Left lobe of liver (tissue), 2 donors: ENCODE data around the gene FOXI1. TPM values are rescaled to one million over a fixed set of nuclear protein-coding genes. Genes with fewer than 3 reads are reported as not detected.
"Not testable (repeated sequence)": the region's sequence is repeated elsewhere in the genome, so short reads cannot be mapped to it uniquely, and the experiment has no call there.

Experiments
- ATAC-seq: fragments of 200-7000 bp; cut with Tn5 transposase; one replicate; pipeline ENCODE4 v1.9.1; 2020; ENCODE audit warnings: mild to moderate bottlenecking, moderate library complexity
- DNase-seq: peaks from one replicate; pipeline ENCODE4 v3.0.0-alpha.2; 2020; ENCODE audit warnings: low spot score
- total RNA-seq: library from RNA; stranded (reverse); gene quantifications from one replicate; pipeline ENCODE4 v1.2.1, GENCODE V29; 2021
- donor health status: DM: no; HTN: no; CAD: no; lungs with moderate emphysema.
- donor health status: DM: no; HTN: yes; CAD: no.

FOXI1 gene
- total RNA-seq, 1 donor from 2014 or later: not detected

- no peak for ATAC-seq
- no peak for DNase-seq
Observed at GRCh38 chr5:170121321-170121720, 15.6 kb downstream of the FOXI1 start.

- no peak for ATAC-seq
- DNase-seq: no peak
Observed at GRCh38 chr5:170126061-170126460, 20.4 kb downstream of the FOXI1 start.

DNA sequence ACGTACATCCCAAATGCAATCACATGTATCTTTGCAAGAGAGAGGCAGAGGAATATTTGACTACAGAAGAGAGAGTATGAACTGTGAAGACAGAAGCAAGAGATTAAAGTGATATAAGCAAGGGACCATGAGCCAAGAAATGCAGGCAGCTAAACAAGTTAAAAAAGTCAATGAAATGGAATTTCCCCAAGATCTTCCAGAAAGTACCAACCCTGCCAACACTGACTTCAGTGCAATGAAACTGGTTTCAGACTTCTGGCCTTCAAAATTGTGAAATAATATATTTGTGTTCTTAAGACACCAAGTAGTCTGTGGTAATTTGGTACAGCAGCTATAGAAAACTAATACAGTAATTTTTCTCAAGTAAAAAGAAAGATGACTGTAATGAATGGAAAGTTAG lies 20.9 kb downstream of the FOXI1 start:
- ATAC-seq (no peak), DNase-seq (no peak)

DNA sequence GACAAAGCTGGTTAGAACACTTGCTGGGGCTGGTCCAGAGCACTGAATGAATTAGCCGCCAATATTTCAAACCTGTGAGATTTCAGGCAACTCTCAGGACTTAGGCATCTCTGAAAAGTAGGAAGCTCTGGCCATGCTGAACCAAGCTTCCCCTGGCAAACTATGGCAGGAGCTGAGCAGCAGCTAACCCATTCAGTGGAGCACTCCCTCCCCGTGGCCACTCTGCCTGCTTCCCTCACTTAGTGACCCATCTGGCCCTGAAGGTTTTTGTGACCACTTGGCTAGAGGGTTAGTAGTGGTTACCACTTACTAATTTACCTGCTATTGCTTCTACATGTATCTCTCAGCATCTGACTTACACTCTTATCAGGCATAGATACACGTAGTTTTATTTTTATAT lies 25.5 kb downstream of the FOXI1 start:
- no peak for ATAC-seq
- DNase-seq: no peak

- DNase-seq (no peak), ATAC-seq (no peak)
Observed at GRCh38 chr5:170132269-170132975, 26.7 kb downstream of the FOXI1 start.

GRCh38 chr5:170132976-170133448 lies 27.3 kb downstream of the FOXI1 start:
- DNase-seq (no peak), ATAC-seq (no peak)

GRCh38 chr5:170135796-170136490 lies 30.2 kb downstream of the FOXI1 start:
- no peak for ATAC-seq
- no peak for DNase-seq

- DNase-seq (no peak), ATAC-seq (no peak)
Observed at GRCh38 chr5:170136506-170136905, 30.8 kb downstream of the FOXI1 start.

DNA sequence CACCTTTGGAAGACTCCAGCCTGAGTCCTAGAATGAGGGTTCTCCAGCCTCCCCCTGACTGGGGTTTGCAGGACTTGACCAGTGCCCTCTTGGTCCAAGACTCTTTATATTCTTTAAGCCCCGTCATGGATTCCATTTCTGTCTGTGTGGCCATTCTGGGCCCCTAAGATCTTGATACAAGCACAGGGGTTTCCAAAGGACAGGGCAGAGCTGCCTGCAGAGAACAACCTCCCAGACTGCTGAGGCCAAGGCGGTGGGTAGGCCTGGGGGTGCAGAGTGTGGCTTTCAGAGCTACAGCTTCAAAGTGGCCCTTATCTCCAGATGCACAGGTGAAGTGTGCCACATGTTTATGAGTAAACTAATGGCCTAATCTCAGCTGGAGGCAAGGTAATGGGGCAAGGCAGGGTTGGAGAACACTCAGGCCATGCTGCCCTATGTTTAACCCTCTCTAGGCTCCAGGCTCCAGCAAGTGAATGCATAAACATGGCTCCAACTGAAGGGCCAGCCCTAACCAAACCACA lies 32.1 kb downstream of the FOXI1 start:
- ATAC-seq (no peak), DNase-seq (no peak)

DNA sequence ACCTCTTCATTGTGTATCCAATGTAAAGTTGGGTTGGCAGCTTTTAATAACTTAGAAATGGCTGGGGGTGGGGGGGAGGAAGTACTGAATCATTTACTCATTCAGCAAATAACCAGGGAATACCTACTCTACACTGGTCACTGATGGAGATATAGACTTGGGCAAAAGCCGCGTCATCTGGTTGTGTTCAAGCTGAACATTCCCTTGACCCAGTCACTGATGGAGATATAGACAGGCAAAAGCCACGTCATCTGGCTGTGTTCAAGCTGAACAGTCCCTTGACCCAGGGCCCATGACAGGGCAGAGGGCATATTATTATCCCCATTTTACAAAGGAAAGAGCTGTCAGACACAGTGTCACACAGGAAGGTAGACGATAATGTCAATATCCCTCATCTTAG lies 32.6 kb downstream of the FOXI1 start:
- no peak for DNase-seq
- ATAC-seq: no peak

DNA sequence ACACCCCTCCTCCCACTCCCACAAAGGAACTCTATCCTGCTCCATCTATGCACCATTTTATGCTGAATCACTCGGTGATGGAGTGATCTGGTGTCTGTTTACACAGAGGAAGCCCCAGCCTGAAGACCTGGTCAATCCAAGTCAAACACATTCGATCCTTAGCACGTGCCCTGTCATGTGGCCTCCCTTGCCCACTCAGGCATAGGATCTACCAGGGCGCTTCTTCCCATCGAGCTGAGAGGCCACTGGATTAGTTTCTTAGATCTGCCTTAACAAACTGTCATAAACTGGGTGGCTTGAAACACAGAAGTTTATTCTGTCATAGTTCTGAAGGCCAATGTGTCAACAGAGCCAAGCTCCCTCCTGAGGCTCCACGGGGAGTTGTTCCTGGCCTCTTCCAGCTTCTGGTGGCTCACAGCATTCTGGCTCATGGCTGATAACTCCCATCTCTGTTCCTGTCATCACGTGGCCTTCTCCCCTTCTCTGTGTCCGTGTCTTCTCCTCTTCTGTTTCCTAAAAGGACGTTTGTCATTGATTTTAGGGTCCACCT lies 34.2 kb downstream of the FOXI1 start:
- no peak for DNase-seq
- ATAC-seq: no peak

DNA sequence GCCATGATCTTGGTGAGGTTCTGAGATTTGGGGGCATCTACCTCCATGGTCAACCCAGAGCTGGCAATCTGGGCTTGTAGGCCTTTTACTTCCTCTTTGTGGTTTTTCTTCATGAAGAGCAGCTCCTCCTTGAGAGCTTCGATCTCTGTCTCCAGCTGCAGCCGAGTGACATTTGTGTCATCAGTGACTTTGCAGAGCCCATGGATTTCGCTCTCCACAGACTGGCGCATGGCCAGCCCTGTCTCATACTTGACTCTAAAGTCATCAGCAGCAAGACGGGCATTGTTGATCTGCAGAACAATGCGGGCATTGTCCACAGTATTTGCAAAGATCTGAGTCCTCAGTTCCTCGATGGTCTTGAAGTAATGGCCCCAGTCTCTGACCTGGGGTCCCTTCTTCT lies 35.5 kb downstream of the FOXI1 start:
- ATAC-seq: not testable (repeated sequence)

GRCh38 chr5:170141636-170142035 lies 35.9 kb downstream of the FOXI1 start:
- DNase-seq: no peak
- ATAC-seq: no peak

More for the DNA sequence above, 35.5 kb downstream of the FOXI1 start:
- not testable (repeated sequence) for DNase-seq

DNA sequence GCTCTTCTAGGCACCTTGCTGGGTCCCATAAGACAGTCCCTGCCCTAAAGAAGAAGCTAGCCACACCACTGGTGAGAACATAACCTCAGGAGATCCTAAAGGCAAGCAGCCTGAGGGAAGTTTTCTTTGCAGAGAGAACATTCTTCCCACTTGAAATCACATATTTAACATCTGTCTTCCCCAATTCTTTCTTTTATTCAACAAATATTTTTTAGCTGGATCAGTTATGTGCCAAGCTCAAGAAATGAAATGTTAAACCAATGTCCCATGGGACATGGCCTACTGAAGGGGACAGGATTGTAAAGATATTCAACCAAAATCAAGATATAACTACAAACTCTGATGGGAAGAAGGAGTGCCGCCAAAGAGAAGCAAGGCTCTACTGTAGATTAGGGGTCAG lies 36.5 kb downstream of the FOXI1 start:
- ATAC-seq: no peak
- DNase-seq: no peak

DNA sequence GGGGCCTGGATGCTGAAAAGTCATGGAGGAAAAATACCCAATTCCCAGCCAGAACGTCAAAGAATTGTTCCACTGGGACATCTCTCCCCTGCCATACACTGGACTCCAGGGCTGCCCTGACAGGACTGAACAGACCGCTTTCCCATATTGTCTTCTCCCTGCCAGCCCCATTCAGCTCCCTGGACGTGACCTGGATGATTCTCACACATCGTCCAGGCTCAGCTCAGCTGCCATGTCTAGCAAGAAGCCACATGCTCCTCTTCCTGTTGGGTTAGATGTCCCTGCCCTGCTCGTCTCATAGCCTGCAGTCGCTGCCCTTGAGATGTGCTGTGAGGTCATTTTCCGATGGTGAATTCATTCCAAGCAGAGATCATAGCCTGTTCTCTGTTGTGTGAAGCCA lies 37.4 kb downstream of the FOXI1 start:
- no peak for ATAC-seq
- no peak for DNase-seq

GRCh38 chr5:170143710-170144109 lies 38.0 kb downstream of the FOXI1 start:
- ATAC-seq (no peak), DNase-seq (no peak)

- DNase-seq (no peak), ATAC-seq (no peak)
Observed at GRCh38 chr5:170144286-170145023, 38.8 kb downstream of the FOXI1 start.

DNA sequence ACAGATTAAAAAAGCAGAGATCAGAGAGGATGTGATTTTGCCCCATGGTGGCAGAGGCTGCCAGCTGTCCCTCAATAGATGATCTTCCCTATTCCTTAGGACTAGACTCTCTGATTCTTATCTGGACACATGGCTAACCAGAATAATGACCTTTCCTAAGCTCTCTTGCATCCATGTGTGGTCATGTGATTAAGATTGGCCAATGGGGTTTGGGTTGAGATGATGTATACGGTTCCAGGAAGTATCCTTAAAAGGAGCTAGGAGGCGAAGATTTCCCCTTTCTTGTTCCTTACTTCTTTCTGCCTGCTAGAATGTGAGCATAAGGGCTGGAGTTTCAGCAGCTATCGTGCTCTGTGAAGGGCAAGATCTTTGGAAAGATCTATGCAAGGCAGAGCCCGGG lies 39.8 kb downstream of the FOXI1 start:
- DNase-seq: no peak
- no peak for ATAC-seq

- DNase-seq: no peak
- no peak for ATAC-seq
Observed at GRCh38 chr5:170147051-170147752, 41.5 kb downstream of the FOXI1 start.

DNA sequence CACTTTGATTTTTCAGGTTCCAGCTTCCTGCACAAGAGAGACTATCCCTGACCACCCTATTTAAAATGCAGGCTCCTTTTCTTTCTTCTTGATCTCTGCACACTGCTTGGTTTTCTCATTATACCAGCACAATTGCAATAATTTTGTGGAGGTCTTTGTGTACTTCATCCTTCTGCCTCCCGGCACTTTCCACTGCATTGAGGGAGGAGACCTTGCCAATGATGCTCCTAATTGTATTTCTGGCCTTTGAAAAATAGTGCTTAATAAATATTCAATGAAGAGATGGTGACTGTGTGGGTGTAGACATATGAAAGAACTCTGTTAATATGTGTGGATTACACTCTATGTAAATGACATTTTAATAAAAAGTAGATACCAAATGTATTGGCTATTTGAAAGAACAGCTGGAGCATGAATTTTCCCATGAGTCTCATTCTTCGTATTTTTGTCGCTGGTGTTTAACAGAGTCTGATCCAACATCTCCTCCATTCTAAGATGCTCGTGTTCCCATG lies 42.1 kb downstream of the FOXI1 start:
- ATAC-seq: no peak
- DNase-seq: no peak
